Mesenchymal stem cell (in vitro differentiated cells and primary cell): Measurements from ENCODE around the gene SMYD5.

Experiments
- DNase-seq: peaks from one replicate; pipeline ENCODE4 v3.0.0-alpha.2; 2013
- H2AFZ ChIP-seq: one replicate; pipeline ENCODE4 v1.6.1; 2013; ENCODE audit warnings: low read depth, mild to moderate bottlenecking, control low read depth, inconsistent platforms, low read length, moderate library complexity
- H2AK5ac ChIP-seq: 2 replicates; pipeline ENCODE4 v1.6.1; 2013; ENCODE audit warnings: low read length, moderate library complexity, mild to moderate bottlenecking, inconsistent platforms; ENCODE audit not compliant: severe bottlenecking
- H2BK120ac ChIP-seq: one replicate; pipeline ENCODE4 v1.6.1; 2013; ENCODE audit warnings: low read depth, mild to moderate bottlenecking, inconsistent platforms, low read length, moderate library complexity
- H2BK12ac ChIP-seq, 2 experiments: one replicate each; pipeline ENCODE4 v1.6.1; 2013; ENCODE audit warnings: inconsistent platforms in 2 of 2, low read length in 2 of 2, mild to moderate bottlenecking in 2 of 2, moderate library complexity in 2 of 2, control low read depth in 1 of 2
- H2BK15ac ChIP-seq: one replicate; pipeline ENCODE4 v1.6.1; 2013; ENCODE audit warnings: mild to moderate bottlenecking, low read depth, inconsistent platforms; ENCODE audit not compliant: poor library complexity, severe bottlenecking
- H2BK5ac ChIP-seq: 2 replicates; pipeline ENCODE4 v1.6.1; 2013; ENCODE audit warnings: low read depth, mild to moderate bottlenecking, low read length, control low read depth, inconsistent platforms; ENCODE audit not compliant: poor library complexity, severe bottlenecking
- H3K14ac ChIP-seq, 2 experiments: one replicate each; pipeline ENCODE4 v1.6.1; 2013; ENCODE audit warnings: inconsistent platforms in 2 of 2, low read length in 2 of 2, control low read depth in 1 of 2, mild to moderate bottlenecking in 1 of 2, moderate library complexity in 1 of 2
- H3K18ac ChIP-seq, 2 experiments: one replicate each; pipeline ENCODE4 v1.6.1; 2013; ENCODE audit warnings: inconsistent platforms in 2 of 2, low read length in 2 of 2, control low read depth in 1 of 2, low read depth in 1 of 2, mild to moderate bottlenecking in 1 of 2
- H3K23ac ChIP-seq, 2 experiments: one replicate each; pipeline ENCODE4 v1.6.1; 2013; ENCODE audit warnings: inconsistent platforms in 2 of 2, low read length in 2 of 2, mild to moderate bottlenecking in 2 of 2, moderate library complexity in 2 of 2, control low read depth in 1 of 2
- H3K27ac ChIP-seq: 2 replicates; pipeline ENCODE4 v1.5.1; 2013; ENCODE audit warnings: mild to moderate bottlenecking, moderate library complexity, low read length, control low read depth, inconsistent platforms; ENCODE audit not compliant: poor library complexity, severe bottlenecking
- H3K27me3 ChIP-seq, 2 experiments: 2 replicates each; pipeline versions ENCODE4 v1.6.1 to v1.7.0; 2013; ENCODE audit warnings: low read length in 2 of 2, mild to moderate bottlenecking in 2 of 2, moderate library complexity in 2 of 2, control low read depth in 1 of 2, inconsistent platforms in 1 of 2; ENCODE audit not compliant: control insufficient read depth in 1 of 2, insufficient read depth in 1 of 2
- H3K36me3 ChIP-seq, 2 experiments: 2 replicates each; pipeline versions ENCODE4 v1.6.1 to v1.7.0; 2013; ENCODE audit warnings: low read length in 2 of 2, control low read depth in 1 of 2, inconsistent platforms in 1 of 2, low read depth in 1 of 2, mild to moderate bottlenecking in 1 of 2; ENCODE audit not compliant: insufficient read depth in 2 of 2, control insufficient read depth in 1 of 2
- H3K4ac ChIP-seq, 2 experiments: one replicate each; pipeline ENCODE4 v1.6.1; 2013; ENCODE audit warnings: inconsistent platforms in 2 of 2, low read length in 2 of 2, mild to moderate bottlenecking in 2 of 2, moderate library complexity in 2 of 2, control low read depth in 1 of 2, low read depth in 1 of 2
- H3K4me1 ChIP-seq: 2 replicates; pipeline ENCODE4 v1.6.1; 2013; ENCODE audit warnings: low read depth, low read length, control low read depth; ENCODE audit not compliant: control insufficient read depth, insufficient read depth
- H3K4me2 ChIP-seq: 2 replicates; pipeline ENCODE4 v1.6.1; 2013; ENCODE audit warnings: low read length, mild to moderate bottlenecking, inconsistent platforms; ENCODE audit not compliant: poor library complexity, severe bottlenecking
- H3K4me3 ChIP-seq, 2 experiments: 2 replicates each; pipeline versions ENCODE4 v1.5.1 to v1.7.0; 2013; ENCODE audit warnings: low read length in 2 of 2, mild to moderate bottlenecking in 2 of 2, control low read depth in 1 of 2, low read depth in 1 of 2; ENCODE audit not compliant: insufficient read depth in 1 of 2
- H3K79me1 ChIP-seq: replicated peaks from 2 replicates; pipeline ENCODE4 v1.6.1; 2013; ENCODE audit warnings: mild to moderate bottlenecking, control low read depth, low read length, inconsistent platforms; ENCODE audit not compliant: poor library complexity, severe bottlenecking
- H3K9ac ChIP-seq: 2 replicates; pipeline ENCODE4 v1.7.0; 2013; ENCODE audit warnings: mild to moderate bottlenecking, low read length, moderate library complexity
- H3K9me3 ChIP-seq: 2 replicates; pipeline ENCODE4 v1.7.0; 2013; ENCODE audit warnings: mild to moderate bottlenecking, low read length; ENCODE audit not compliant: control insufficient read depth
- H4K8ac ChIP-seq: one replicate; pipeline ENCODE4 v1.6.1; 2013; ENCODE audit warnings: inconsistent platforms, mild to moderate bottlenecking, low read length, moderate library complexity
- H4K91ac ChIP-seq: one replicate; pipeline ENCODE4 v1.6.1; 2013; ENCODE audit warnings: mild to moderate bottlenecking, low read length, inconsistent platforms
- WGBS: methylation state at CpG from one replicate; pipeline ENCODE4 v1.1.7; 2013; ENCODE audit warnings: mixed read lengths; 5-methylcytosine and 5-hydroxymethylcytosine counted together

The SMYD5 gene

GRCh38 chr2:73205611-73206010 lies 8.4 kb upstream of the SMYD5 start:
- Histone ChIP-seq H3K4me3 (no peak overlapping the region), H2BK15ac (no peak overlapping the region), H3K36me3 (no peaks in the 10 kb centered on the region), H4K8ac (no peak overlapping the region), H3K27ac (no peak overlapping the region), H3K4ac (no peak overlapping the region), H2BK12ac (no peak overlapping the region), H4K91ac (no peak overlapping the region), H3K79me1 (no peaks in the 10 kb centered on the region), H3K18ac (no peak overlapping the region), H3K4me2 (no peak overlapping the region), H2BK120ac (no peak overlapping the region), H3K14ac (no peak overlapping the region), H3K9ac (no peak overlapping the region), H3K27me3 (peaks cover 65 to 70% of the 10 kb centered on the region in 2 experiments), H3K4me1 (peaks cover 13% of the 10 kb centered on the region), H2BK5ac (no peak overlapping the region), H2AFZ (no peak overlapping the region), H3K23ac (no peak overlapping the region), H3K9me3 (no peaks in the 10 kb centered on the region), H2AK5ac (no peak overlapping the region)
- no peak for DNase-seq
- 84% methylated on average over 6 of the region's 6 CpGs for WGBS

- no peak overlapping the region for H3K27ac ChIP-seq
- no peak overlapping the region for H3K4ac ChIP-seq
- H3K14ac ChIP-seq, result no peak overlapping the region
- H2BK15ac ChIP-seq, result no peak overlapping the region
- no peak overlapping the region for H3K4me2 ChIP-seq
- no peak overlapping the region for H3K4me3 ChIP-seq
- H2BK5ac ChIP-seq, result no peak overlapping the region
- H3K4me1 ChIP-seq, result peaks cover 5% of the 10 kb centered on the region
- no peaks in the 10 kb centered on the region for H3K79me1 ChIP-seq
- no peak overlapping the region for H2BK120ac ChIP-seq
- no peak overlapping the region for H3K18ac ChIP-seq
- H3K9ac ChIP-seq, result no peak overlapping the region
- H3K36me3 ChIP-seq, result no peaks in the 10 kb centered on the region
- no peak overlapping the region for H3K23ac ChIP-seq
- H3K27me3 ChIP-seq, result peaks cover 42 to 48% of the 10 kb centered on the region in 2 experiments
- H3K9me3 ChIP-seq, result no peaks in the 10 kb centered on the region
- no peak overlapping the region for H2BK12ac ChIP-seq
- DNase-seq, result no peak
- H2AFZ ChIP-seq, result no peak overlapping the region
- 71% methylated on average over 3 of the region's 3 CpGs for WGBS
- H4K91ac ChIP-seq, result no peak overlapping the region
- H2AK5ac ChIP-seq, result no peak overlapping the region
- no peak overlapping the region for H4K8ac ChIP-seq
Measured at GRCh38 chr2:73208258-73208657, 5.8 kb upstream of the SMYD5 start.

GRCh38 chr2:73210019-73210418 lies 4.0 kb upstream of the SMYD5 start:
- no peak overlapping the region for H2AK5ac ChIP-seq
- H3K4me2 ChIP-seq, result no peak overlapping the region
- no peak overlapping the region for H2BK12ac ChIP-seq
- no peak overlapping the region for H2AFZ ChIP-seq
- no peak overlapping the region for H3K23ac ChIP-seq
- H4K8ac ChIP-seq, result no peak overlapping the region
- no peaks in the 10 kb centered on the region for H3K36me3 ChIP-seq
- H3K4ac ChIP-seq, result no peak overlapping the region
- H3K14ac ChIP-seq, result no peak overlapping the region
- no peak overlapping the region for H4K91ac ChIP-seq
- H3K79me1 ChIP-seq, result no peaks in the 10 kb centered on the region
- no peak overlapping the region for H3K27ac ChIP-seq
- DNase-seq, result no peak
- H3K4me1 ChIP-seq, result peaks cover 9% of the 10 kb centered on the region
- H3K9ac ChIP-seq, result no peak overlapping the region
- no peak overlapping the region for H3K4me3 ChIP-seq
- peaks cover 29 to 33% of the 10 kb centered on the region in 2 experiments for H3K27me3 ChIP-seq
- H2BK5ac ChIP-seq, result no peak overlapping the region
- H2BK120ac ChIP-seq, result no peak overlapping the region
- H3K18ac ChIP-seq, result no peak overlapping the region
- H2BK15ac ChIP-seq, result no peak overlapping the region
- H3K9me3 ChIP-seq, result no peaks in the 10 kb centered on the region
- WGBS, result 80% methylated on average over 4 of the region's 4 CpGs

- Histone ChIP-seq H3K18ac (no peak overlapping the region), H2BK15ac (no peak overlapping the region), H2AFZ (no peak overlapping the region)
Measured at GRCh38 chr2:73210696-73211095, 3.3 kb upstream of the SMYD5 start.

More at GRCh38 chr2:73210696-73211095, 3.3 kb upstream of the SMYD5 start:
- Histone ChIP-seq H3K4me2 (no peak overlapping the region), H3K4ac (no peak overlapping the region), H3K79me1 (peaks cover 3% of the 10 kb centered on the region), H3K4me1 (peaks cover 10% of the 10 kb centered on the region), H2BK120ac (no peak overlapping the region), H3K14ac (no peak overlapping the region), H3K36me3 (no peaks in the 10 kb centered on the region), H3K9ac (no peak overlapping the region), H3K4me3 (no peak overlapping the region), H3K27ac (no peak overlapping the region), H3K23ac (no peak overlapping the region), H4K8ac (no peak overlapping the region), H2BK12ac (no peak overlapping the region), H3K27me3 (peaks cover 22 to 27% of the 10 kb centered on the region in 2 experiments), H3K9me3 (no peaks in the 10 kb centered on the region), H2BK5ac (no peak overlapping the region), H4K91ac (no peak overlapping the region), H2AK5ac (no peak overlapping the region)
- DNase-seq, result no peak
- 90% methylated on average over 5 of the region's 6 CpGs for WGBS
